ENCODE measurements around the gene BNIP3. TPM values are rescaled to one million over a fixed set of nuclear protein-coding genes. Genes with fewer than 3 reads are reported as not detected.
A peak's percentile ranks its signal among the peaks of the same experiment; 100 is the strongest.
"Not testable (repeated sequence)": the region's sequence is repeated elsewhere in the genome, so short reads cannot be mapped to it uniquely, and the experiment has no call there.

BNIP3 gene
- total and polyA plus RNA-seq, 2 donors (not counting 3 experiments of a cell fraction or from before 2014, with no cell fraction given), result 51.4 to 53.3 TPM

- Histone ChIP-seq H3K27me3 (ENCODE audit: control insufficient read depth in 2 of 2, insufficient read depth in 2 of 2, low read length in 2 of 2) (no peaks in the 10 kb centered on the region), H2AFZ (ENCODE audit: low read depth, low read length) (no peak overlapping the region), H3K36me3 (ENCODE audit: control insufficient read depth in 2 of 2, extremely low read depth in 1 of 2, insufficient read depth in 2 of 2, low read length in 2 of 2) (no peaks in the 10 kb centered on the region), H3K4me3 (replicated peaks in 1 of 3; ENCODE audit: insufficient read depth in 1 of 3, low read depth in 1 of 3, low read length in 3 of 3) (no peak overlapping the region), H3K9me3 (replicated peaks; ENCODE audit: control insufficient read depth, insufficient read depth, low read length) (no peaks in the 10 kb centered on the region), H3K4me1 (ENCODE audit: control insufficient read depth, extremely low read depth, insufficient read depth, low read length) (peaks cover 4% of the 10 kb centered on the region), H3K27ac (ENCODE audit: insufficient read depth, low read depth, low read length) (no peak overlapping the region), H4K20me1 (replicated peaks; ENCODE audit: control insufficient read depth, extremely low read depth, insufficient read depth, low read length) (peaks cover 6% of the 10 kb centered on the region), H3K4me2 (ENCODE audit: insufficient read depth, low read length) (no peak overlapping the region), H3K9ac (replicated peaks; ENCODE audit: extremely low read depth, insufficient read depth, low read length) (no peak overlapping the region), H3K9me1 (replicated peaks; ENCODE audit: control insufficient read depth, extremely low read depth, insufficient read depth, low read length) (no peaks in the 10 kb centered on the region), H3K79me2 (ENCODE audit: control insufficient read depth, insufficient read depth, low read length) (peaks cover 94% of the 10 kb centered on the region)
- no peak for FAIRE-seq
- BruUV-seq (replicated peaks), result no TSS peak
- POLR2A ChIA-PET, result no interaction called here
- TF ChIP-seq POLR2A (IDR thresholded peaks at IDR 0.05; ENCODE audit: low read depth, low read length) (no peak), FOS (IDR thresholded peaks at IDR 0.05; ENCODE audit: borderline replicate concordance, insufficient read depth, low read length) (no peak)
- CTCF ChIA-PET, result no interaction called here
- no peak for DNase-seq (ENCODE audit: low read depth, low spot score)
- dilution Hi-C loops (cut with MboI; ENCODE audit: extremely low pct_ligation_motif_present, low sequenced_read_pairs) (no loop called here), intact Hi-C loops (cut with micrococcal nuclease) (no loop called here)
Observed at GRCh38 chr10:131920693-131921092, 61.0 kb downstream of the BNIP3 start.

DNA sequence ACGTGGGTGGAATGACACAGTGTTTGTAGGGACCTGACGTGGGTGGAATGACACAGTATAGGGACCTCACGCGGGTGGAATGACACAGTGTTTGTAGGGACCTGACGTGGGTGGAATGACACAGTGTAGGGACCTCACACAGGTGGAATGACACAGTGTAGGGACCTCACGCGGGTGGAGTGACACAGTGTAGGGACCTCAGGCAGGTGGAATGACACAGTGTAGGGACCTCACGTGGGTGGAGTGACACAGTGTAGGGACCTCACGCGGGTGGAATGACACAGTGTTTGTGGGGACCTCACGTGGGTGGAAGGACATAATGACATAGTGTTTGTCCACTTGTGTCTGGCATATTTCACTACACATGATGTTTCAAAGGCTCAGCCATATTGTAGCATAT lies 61.6 kb downstream of the BNIP3 start:
- Histone ChIP-seq H3K36me3 (ENCODE audit: control insufficient read depth in 2 of 2, extremely low read depth in 1 of 2, insufficient read depth in 2 of 2, low read length in 2 of 2) (no peaks in the 10 kb centered on the region), H3K4me2 (ENCODE audit: insufficient read depth, low read length) (no peak overlapping the region), H3K4me3 (replicated peaks in 1 of 3; ENCODE audit: insufficient read depth in 1 of 3, low read depth in 1 of 3, low read length in 3 of 3) (no peak overlapping the region), H3K79me2 (ENCODE audit: control insufficient read depth, insufficient read depth, low read length) (peaks cover 94% of the 10 kb centered on the region), H3K9me1 (replicated peaks; ENCODE audit: control insufficient read depth, extremely low read depth, insufficient read depth, low read length) (no peaks in the 10 kb centered on the region), H3K4me1 (ENCODE audit: control insufficient read depth, extremely low read depth, insufficient read depth, low read length) (peaks cover 4% of the 10 kb centered on the region), H3K9me3 (replicated peaks; ENCODE audit: control insufficient read depth, insufficient read depth, low read length) (no peaks in the 10 kb centered on the region), H2AFZ (ENCODE audit: low read depth, low read length) (no peak overlapping the region), H3K9ac (replicated peaks; ENCODE audit: extremely low read depth, insufficient read depth, low read length) (no peak overlapping the region), H4K20me1 (replicated peaks; ENCODE audit: control insufficient read depth, extremely low read depth, insufficient read depth, low read length) (peaks cover 6% of the 10 kb centered on the region), H3K27ac (ENCODE audit: insufficient read depth, low read depth, low read length) (no peak overlapping the region), H3K27me3 (ENCODE audit: control insufficient read depth in 2 of 2, insufficient read depth in 2 of 2, low read length in 2 of 2) (no peaks in the 10 kb centered on the region)
- intact Hi-C loops (cut with micrococcal nuclease) (no loop called here), dilution Hi-C loops (cut with MboI; ENCODE audit: extremely low pct_ligation_motif_present, low sequenced_read_pairs) (no loop called here)
- BruUV-seq (replicated peaks), result no TSS peak
- ChIA-PET POLR2A (no interaction called here), CTCF (no interaction called here)
- DNase-seq (ENCODE audit: low read depth, low spot score), result no peak
- FAIRE-seq, result no peak
- TF ChIP-seq POLR2AphosphoS5 (IDR thresholded peaks at IDR 0.05; ENCODE audit: insufficient read depth, low read depth, low read length) (no peak), GATA2 (IDR thresholded peaks at IDR 0.05; ENCODE audit: insufficient read depth, insufficient read length, low read depth, low read length) (no peak), POLR2A (IDR thresholded peaks at IDR 0.05; ENCODE audit: low read depth, low read length) (no peak), JUN (IDR thresholded peaks at IDR 0.05; ENCODE audit: borderline replicate concordance, insufficient read depth, insufficient read length, low read depth) (no peak), FOS (IDR thresholded peaks at IDR 0.05; ENCODE audit: borderline replicate concordance, insufficient read depth, low read length) (no peak), EZH2 (IDR thresholded peaks at IDR 0.05; ENCODE audit: borderline replicate concordance, low read depth, low read length, severe bottlenecking) (no peak)
- TF ChIP-seq, protein P1, sequence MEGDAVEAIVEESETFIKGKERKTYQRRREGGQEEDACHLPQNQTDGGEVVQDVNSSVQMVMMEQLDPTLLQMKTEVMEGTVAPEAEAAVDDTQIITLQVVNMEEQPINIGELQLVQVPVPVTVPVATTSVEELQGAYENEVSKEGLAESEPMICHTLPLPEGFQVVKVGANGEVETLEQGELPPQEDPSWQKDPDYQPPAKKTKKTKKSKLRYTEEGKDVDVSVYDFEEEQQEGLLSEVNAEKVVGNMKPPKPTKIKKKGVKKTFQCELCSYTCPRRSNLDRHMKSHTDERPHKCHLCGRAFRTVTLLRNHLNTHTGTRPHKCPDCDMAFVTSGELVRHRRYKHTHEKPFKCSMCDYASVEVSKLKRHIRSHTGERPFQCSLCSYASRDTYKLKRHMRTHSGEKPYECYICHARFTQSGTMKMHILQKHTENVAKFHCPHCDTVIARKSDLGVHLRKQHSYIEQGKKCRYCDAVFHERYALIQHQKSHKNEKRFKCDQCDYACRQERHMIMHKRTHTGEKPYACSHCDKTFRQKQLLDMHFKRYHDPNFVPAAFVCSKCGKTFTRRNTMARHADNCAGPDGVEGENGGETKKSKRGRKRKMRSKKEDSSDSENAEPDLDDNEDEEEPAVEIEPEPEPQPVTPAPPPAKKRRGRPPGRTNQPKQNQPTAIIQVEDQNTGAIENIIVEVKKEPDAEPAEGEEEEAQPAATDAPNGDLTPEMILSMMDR (IDR thresholded peaks at IDR 0.05; ENCODE audit: extremely low read depth in 1 of 2, insufficient read depth in 1 of 2, low read depth in 1 of 2, low read length in 2 of 2), result no peak

GRCh38 chr10:131919461-131919860 lies 62.3 kb downstream of the BNIP3 start:
- H3K9me1 ChIP-seq (replicated peaks; ENCODE audit: control insufficient read depth, extremely low read depth, insufficient read depth, low read length); H3K4me1 ChIP-seq (ENCODE audit: control insufficient read depth, extremely low read depth, insufficient read depth, low read length); POLR2A ChIA-PET; H3K27me3 ChIP-seq (ENCODE audit: control insufficient read depth in 2 of 2, insufficient read depth in 2 of 2, low read length in 2 of 2); intact Hi-C loops (cut with micrococcal nuclease); DNase-seq (ENCODE audit: low read depth, low spot score); H3K4me2 ChIP-seq (ENCODE audit: insufficient read depth, low read length); H3K27ac ChIP-seq (ENCODE audit: insufficient read depth, low read depth, low read length); BruUV-seq (replicated peaks); H3K9me3 ChIP-seq (replicated peaks; ENCODE audit: control insufficient read depth, insufficient read depth, low read length); H3K36me3 ChIP-seq (ENCODE audit: control insufficient read depth in 2 of 2, extremely low read depth in 1 of 2, insufficient read depth in 2 of 2, low read length in 2 of 2); CTCF ChIA-PET; dilution Hi-C loops (cut with MboI; ENCODE audit: extremely low pct_ligation_motif_present, low sequenced_read_pairs); H3K4me3 ChIP-seq (replicated peaks in 1 of 3; ENCODE audit: insufficient read depth in 1 of 3, low read depth in 1 of 3, low read length in 3 of 3); H4K20me1 ChIP-seq (replicated peaks; ENCODE audit: control insufficient read depth, extremely low read depth, insufficient read depth, low read length); H3K9ac ChIP-seq (replicated peaks; ENCODE audit: extremely low read depth, insufficient read depth, low read length); H2AFZ ChIP-seq (ENCODE audit: low read depth, low read length): not testable (repeated sequence)
- peaks cover 93% of the 10 kb centered on the region for H3K79me2 ChIP-seq (ENCODE audit: control insufficient read depth, insufficient read depth, low read length)
- FAIRE-seq, result peak; percentile 47

Data from endothelial cell of umbilical vein (primary cell).